ENCODE data around the gene NOP53. TPM values are rescaled to one million over a fixed set of nuclear protein-coding genes. Genes with fewer than 3 reads are reported as not detected.
"Not testable (repeated sequence)": the region's sequence is repeated elsewhere in the genome, so short reads cannot be mapped to it uniquely, and the experiment has no call there.

NOP53 gene
- total and polyA plus RNA-seq, 3 donors from 2014 or later: 166 to 325 (median 309) TPM

- H3K4me1 ChIP-seq: peaks cover 30% of the 10 kb centered on the region
- intact Hi-C loops (cut with DNase I; ENCODE audit: low total_unique reads): loop anchor here (10.0 kb wide), 1 partner anchor 68 kb away; no protein-coding TSS in a partner anchor
- no peaks in the 10 kb centered on the region for H3K27me3 ChIP-seq
- H3K9me3 ChIP-seq: no peaks in the 10 kb centered on the region
- H3K36me3 ChIP-seq (ENCODE audit: low read depth, missing control alignments): no peaks in the 10 kb centered on the region
- peak overlapping the region in 1 of 2 donors; percentile 64 for H3K27ac ChIP-seq
- DNase-seq: no peak
- TF ChIP-seq CTCF (IDR thresholded peaks at IDR 0.05): no peak
- no peak overlapping the region for H3K4me3 ChIP-seq
- WGBS, 2 donors: 64 to 83% methylated on average over 14 to 31 of the region's 32 CpGs
Measured at GRCh38 chr19:47716270-47716937, 28.9 kb upstream of the NOP53 start.

DNA sequence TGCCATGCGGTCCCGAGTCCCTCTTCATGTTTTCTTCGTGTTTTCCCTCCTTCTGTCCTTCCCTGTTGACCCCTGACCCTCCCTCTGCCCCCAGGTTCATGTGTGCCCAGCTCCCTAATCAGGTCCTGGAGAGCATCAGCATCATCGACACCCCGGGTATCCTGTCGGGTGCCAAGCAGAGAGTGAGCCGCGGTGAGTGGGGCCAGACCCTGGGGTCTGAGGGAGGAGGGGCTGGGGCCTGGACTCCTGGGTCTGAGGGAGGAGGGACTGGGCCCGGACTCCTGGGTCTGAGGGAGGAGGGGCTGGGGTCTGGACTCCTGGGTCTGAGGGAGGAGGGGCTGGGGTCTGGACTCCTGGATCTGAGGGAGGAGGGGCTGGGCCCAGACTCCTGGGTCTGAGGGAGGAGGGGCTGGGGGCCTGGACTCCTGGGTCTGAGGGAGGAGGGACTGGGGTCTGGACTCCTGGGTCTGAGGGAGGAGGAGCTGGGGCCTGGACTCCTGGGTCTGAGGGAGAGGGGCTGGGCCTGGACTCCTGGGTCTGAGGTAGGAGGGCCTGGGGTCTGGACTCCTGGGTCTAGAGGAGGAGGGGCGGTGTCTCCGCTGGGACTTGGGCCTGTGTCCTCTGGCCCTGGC, 26.8 kb upstream of the NOP53 start:
- peak overlapping the region; percentile 64 to 78 for H3K27ac ChIP-seq
- DNase-seq; H3K4me3 ChIP-seq; H3K36me3 ChIP-seq (ENCODE audit: low read depth, missing control alignments); H3K9me3 ChIP-seq; H3K27me3 ChIP-seq: not testable (repeated sequence)
- WGBS, 2 donors: 47 to 55% methylated on average over 3 to 11 of the region's 11 CpGs
- intact Hi-C loops (cut with DNase I; ENCODE audit: low total_unique reads): loop anchor here (10.0 kb wide), 1 partner anchor 66 kb away; no protein-coding TSS in a partner anchor
- peaks cover 32% of the 10 kb centered on the region for H3K4me1 ChIP-seq

- TF ChIP-seq CTCF (IDR thresholded peaks at IDR 0.05) (no peak), POLR2A (IDR thresholded peaks at IDR 0.05) (no peak)
- peak; percentile 86 for DNase-seq
- H3K4me3 ChIP-seq: no peak overlapping the region
- H3K9me3 ChIP-seq: no peaks in the 10 kb centered on the region
- peak overlapping the region; percentile 64 to 78 for H3K27ac ChIP-seq
- 21 to 28% methylated on average over 22 to 26 of the region's 26 CpGs for WGBS, 2 donors
- H3K4me1 ChIP-seq: peaks cover 35% of the 10 kb centered on the region
- H3K27me3 ChIP-seq: no peaks in the 10 kb centered on the region
- intact Hi-C loops (cut with DNase I; ENCODE audit: low total_unique reads): loop anchor here (10.0 kb wide), 1 partner anchor 66 kb away; no protein-coding TSS in a partner anchor
- no peaks in the 10 kb centered on the region for H3K36me3 ChIP-seq (ENCODE audit: low read depth, missing control alignments)
Measured at GRCh38 chr19:47719047-47719859, 26.1 kb upstream of the NOP53 start.

DNA sequence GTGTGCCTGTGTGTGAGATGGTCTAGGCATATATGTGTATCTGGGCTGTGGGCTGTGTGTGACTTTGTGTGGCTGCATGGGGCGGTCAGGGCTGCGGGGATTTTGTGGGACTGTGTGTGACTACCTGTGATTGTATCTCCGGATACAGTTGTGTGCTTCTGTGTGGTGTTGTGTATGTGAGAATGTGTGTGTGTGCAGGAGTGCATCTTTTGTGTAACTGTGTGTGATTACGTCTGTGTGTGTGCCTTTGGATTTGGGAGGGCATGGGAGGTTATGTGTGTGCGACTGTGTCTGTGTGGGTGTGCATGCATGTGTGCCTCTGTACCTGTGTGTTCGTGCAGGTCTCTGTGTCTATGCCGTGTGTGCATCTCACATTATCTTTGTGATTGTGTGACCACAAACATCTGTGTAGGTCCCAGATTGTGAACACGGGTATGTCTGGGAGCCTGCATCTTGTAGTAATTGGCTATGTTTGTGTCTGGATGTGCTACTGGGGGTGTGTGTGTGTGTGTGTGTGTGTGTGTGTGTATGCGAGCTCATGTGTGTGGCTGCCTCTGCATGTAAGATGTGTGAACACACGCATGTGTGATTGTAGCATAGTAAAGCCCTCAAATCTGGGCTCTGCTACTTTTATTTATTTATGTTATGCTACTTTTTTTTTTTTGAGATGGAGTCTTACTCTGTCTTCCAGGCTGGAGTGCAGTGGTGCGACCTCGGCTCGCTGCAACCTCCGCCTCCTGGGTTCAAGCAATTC, 24.5 kb upstream of the NOP53 start:
- no peaks in the 10 kb centered on the region for H3K27me3 ChIP-seq
- no peak for DNase-seq
- H3K27ac ChIP-seq: peak overlapping the region in 1 of 2 donors; percentile 78
- no peaks in the 10 kb centered on the region for H3K9me3 ChIP-seq
- TF ChIP-seq CTCF (IDR thresholded peaks at IDR 0.05) (no peak), POLR2A (IDR thresholded peaks at IDR 0.05) (no peak)
- H3K4me3 ChIP-seq: no peak overlapping the region
- no peaks in the 10 kb centered on the region for H3K36me3 ChIP-seq (ENCODE audit: low read depth, missing control alignments)
- intact Hi-C loops (cut with DNase I; ENCODE audit: low total_unique reads): no loop called here
- peaks cover 35% of the 10 kb centered on the region for H3K4me1 ChIP-seq
- WGBS, 2 donors: 71 to 74% methylated on average over 14 of the region's 14 CpGs
